A673 (cell line): ENCODE data around the gene ITGB6. TPM values are rescaled to one million over a fixed set of nuclear protein-coding genes. Genes with fewer than 3 reads are reported as not detected.

Experiments used
- BruUV-seq: library from RNA; stranded (reverse); fragments of 400-500 nt; replicated peaks from 2 replicates; lab custom pipeline; 2021; lab: Mats Ljungman, UMichigan
- CTCF ChIA-PET: fragments of 300-600 bp; sonication (Branson Sonifier 250); formaldehyde crosslinking; loops from one replicate; lab custom pipeline; 2022; ENCODE audit warnings: antibody characterized with exemption; lab: Charles Lee
- POLR2A ChIA-PET: fragments of 300-600 bp; sonication (Branson Sonifier 250); formaldehyde crosslinking; loops from one replicate; lab custom pipeline; 2022; ENCODE audit warnings: antibody characterized with exemption; ENCODE audit not compliant: low non-redundant PET; lab: Charles Lee
- DNase-seq: peaks from one replicate; pipeline ENCODE4 v3.0.0-alpha.2; 2015; ENCODE audit warnings: low spot score
- H3K27ac ChIP-seq: fragments of 200-600 bp; sonication (generic); 2 replicates; pipeline ENCODE4 v1.5.1; 2016; ENCODE audit warnings: mixed run types, low read depth, mild to moderate bottlenecking, mixed read lengths, antibody characterized with exemption, low read length; ENCODE audit not compliant: poor library complexity, severe bottlenecking
- H3K27me3 ChIP-seq: fragments of 200-600 bp; sonication (generic); replicated peaks from 2 replicates; pipeline ENCODE4 v1.6.1; 2017; ENCODE audit warnings: mixed run types, low read depth, mild to moderate bottlenecking, mixed read lengths, antibody characterized with exemption, low read length; ENCODE audit not compliant: insufficient read depth, poor library complexity
- H3K36me3 ChIP-seq: fragments of 200-600 bp; sonication (generic); 2 replicates; pipeline ENCODE4 v1.6.1; 2016; ENCODE audit warnings: mixed run types, mild to moderate bottlenecking, mixed read lengths, antibody characterized with exemption, low read length; ENCODE audit not compliant: insufficient read depth, poor library complexity, severe bottlenecking
- H3K4me1 ChIP-seq: fragments of 200-600 bp; sonication (generic); 2 replicates; pipeline ENCODE4 v1.6.1; 2017; ENCODE audit warnings: mixed run types, mild to moderate bottlenecking, mixed read lengths, antibody characterized with exemption, low read length; ENCODE audit not compliant: insufficient read depth, poor library complexity, severe bottlenecking
- H3K4me3 ChIP-seq: fragments of 200-600 bp; sonication (generic); 2 replicates; pipeline ENCODE4 v1.5.1; 2016; ENCODE audit warnings: low read depth, mixed run types, mild to moderate bottlenecking, mixed read lengths, low read length; ENCODE audit not compliant: poor library complexity, severe bottlenecking
- H3K9me3 ChIP-seq: fragments of 200-600 bp; sonication (generic); 2 replicates; pipeline ENCODE4 v1.6.1; 2016; ENCODE audit warnings: mixed run types, low read depth, mild to moderate bottlenecking, mixed read lengths, antibody characterized with exemption, low read length; ENCODE audit not compliant: poor library complexity, severe bottlenecking
- CTCF ChIP-seq: fragments of 300-800, 200-600 bp; sonication (generic); conservative IDR thresholded peaks from 2 replicates; pipeline ENCODE4 v1.5.1; 2017; ENCODE audit warnings: low read depth, mild to moderate bottlenecking, antibody characterized with exemption, low read length, moderate library complexity, mixed read lengths
- EZH2 ChIP-seq: fragments of 200-600 bp; sonication (generic); IDR thresholded peaks from 2 replicates; pipeline ENCODE4 v1.6.1; 2017; ENCODE audit warnings: borderline replicate concordance, low read depth, mild to moderate bottlenecking, mixed read lengths, antibody characterized with exemption, low read length; ENCODE audit not compliant: poor library complexity, severe bottlenecking
- intact Hi-C: fragments of 100-400 bp; cut with micrococcal nuclease; formaldehyde crosslinking; loops from one replicate; pipeline ENCODE4 v1.10.0; 2022; ENCODE audit not compliant: unreplicated experiment
- total RNA-seq: library from RNA; stranded (reverse); gene quantifications from 2 replicates; pipeline ENCODE4 v1.2.3, GENCODE V29; 2021

ITGB6 gene
- total RNA-seq, 1 experiment from 2014 or later: not detected

GRCh38 chr2:160126315-160126714 lies 73.8 kb downstream of the ITGB6 start:
- Histone ChIP-seq H3K4me1 (no peaks in the 10 kb centered on the region), H3K27ac (no peak overlapping the region), H3K4me3 (no peak overlapping the region), H3K9me3 (no peaks in the 10 kb centered on the region), H3K36me3 (no peaks in the 10 kb centered on the region), H3K27me3 (peaks cover 14% of the 10 kb centered on the region)
- BruUV-seq: no TSS peak
- TF ChIP-seq CTCF (no peak), EZH2 (no peak)
- CTCF ChIA-PET: no interaction called here
- POLR2A ChIA-PET: no interaction called here
- DNase-seq: no peak
- intact Hi-C loops: no loop called here

- TF ChIP-seq CTCF: no peak
- no peak for TF ChIP-seq EZH2
- Histone ChIP-seq H3K27me3 (peaks cover 14% of the 10 kb centered on the region), H3K9me3 (no peaks in the 10 kb centered on the region), H3K4me3 (no peak overlapping the region), H3K4me1 (no peaks in the 10 kb centered on the region), H3K27ac (no peak overlapping the region), H3K36me3 (no peaks in the 10 kb centered on the region)
- BruUV-seq: no TSS peak
- ChIA-PET POLR2A (no interaction called here), CTCF (no interaction called here)
- no peak for DNase-seq
- intact Hi-C loops: no loop called here
These were observed 74.2 kb downstream of the ITGB6 start for GRCh38 chr2:160125828-160126227.

- no TSS peak for BruUV-seq
- POLR2A ChIA-PET: no interaction called here
These were observed 74.7 kb downstream of the ITGB6 start for GRCh38 chr2:160125366-160125765.

More at GRCh38 chr2:160125366-160125765, 74.7 kb downstream of the ITGB6 start:
- Histone ChIP-seq H3K9me3 (no peaks in the 10 kb centered on the region), H3K36me3 (no peaks in the 10 kb centered on the region), H3K27ac (no peak overlapping the region), H3K4me1 (no peaks in the 10 kb centered on the region), H3K27me3 (peaks cover 14% of the 10 kb centered on the region), H3K4me3 (no peak overlapping the region)
- no peak for TF ChIP-seq EZH2
- no peak for TF ChIP-seq CTCF
- intact Hi-C loops: no loop called here
- no peak for DNase-seq
- CTCF ChIA-PET: no interaction called here
